ENCODE data around the gene ADCY4. TPM values are rescaled to one million over a fixed set of nuclear protein-coding genes. Genes with fewer than 3 reads are reported as not detected.

Gene ADCY4
- total and polyA plus RNA-seq, 3 donors from 2014 or later, result 10.0 to 23.1 (median 13.9) TPM

DNA sequence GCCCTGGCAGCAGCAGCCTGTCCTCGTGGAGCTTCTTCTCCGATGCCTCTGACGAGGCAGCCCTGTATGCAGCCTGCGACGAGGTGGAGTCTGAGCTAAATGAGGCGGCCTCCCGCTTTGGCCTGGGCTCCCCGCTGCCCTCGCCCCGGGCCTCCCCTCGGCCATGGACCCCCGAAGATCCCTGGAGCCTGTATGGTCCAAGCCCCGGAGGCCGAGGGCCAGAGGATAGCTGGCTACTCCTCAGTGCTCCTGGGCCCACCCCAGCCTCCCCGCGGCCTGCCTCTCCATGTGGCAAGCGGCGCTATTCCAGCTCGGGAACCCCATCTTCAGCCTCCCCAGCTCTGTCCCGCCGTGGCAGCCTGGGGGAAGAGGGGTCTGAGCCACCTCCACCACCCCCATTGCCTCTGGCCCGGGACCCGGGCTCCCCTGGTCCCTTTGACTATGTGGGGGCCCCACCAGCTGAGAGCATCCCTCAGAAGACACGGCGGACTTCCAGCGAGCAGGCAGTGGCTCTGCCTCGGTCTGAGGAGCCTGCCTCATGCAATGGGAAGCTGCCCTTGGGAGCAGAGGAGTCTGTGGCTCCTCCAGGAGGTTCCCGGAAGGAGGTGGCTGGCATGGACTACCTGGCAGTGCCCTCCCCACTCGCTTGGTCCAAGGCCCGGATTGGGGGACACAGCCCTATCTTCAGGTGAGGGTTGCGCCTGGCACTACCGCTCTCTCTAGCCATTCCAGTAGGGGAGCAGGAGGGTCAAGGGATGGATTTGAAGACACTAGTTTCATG lies 35.2 kb upstream of the ADCY4 start:
- Histone ChIP-seq H3K27ac (no peak overlapping the region), H3K9me3 (no peaks in the 10 kb centered on the region), H3K27me3 (no peaks in the 10 kb centered on the region), H3K36me3 (ENCODE audit: low read depth, missing control alignments) (no peaks in the 10 kb centered on the region), H3K4me3 (no peak overlapping the region), H3K4me1 (peaks cover 16% of the 10 kb centered on the region)
- intact Hi-C loops (cut with DNase I; ENCODE audit: low total_unique reads), result loop anchor here (5.0 kb wide), 1 partner anchor 62 kb away; no protein-coding TSS in a partner anchor
- WGBS, 2 donors, result 82 to 92% methylated on average over 10 to 31 of the region's 32 CpGs
- DNase-seq, result no peak
- no peak for TF ChIP-seq POLR2A (IDR thresholded peaks at IDR 0.05)
- no peak for TF ChIP-seq CTCF (IDR thresholded peaks at IDR 0.05)

- H3K36me3 ChIP-seq (ENCODE audit: low read depth, missing control alignments), result no peaks in the 10 kb centered on the region
- no peak overlapping the region for H3K4me3 ChIP-seq
- H3K4me1 ChIP-seq, result peaks cover 16% of the 10 kb centered on the region
- intact Hi-C loops (cut with DNase I; ENCODE audit: low total_unique reads), result loop anchor here (5.0 kb wide), 1 partner anchor 63 kb away; no protein-coding TSS in a partner anchor
- no peaks in the 10 kb centered on the region for H3K27me3 ChIP-seq
- DNase-seq, result no peak
- H3K9me3 ChIP-seq, result no peaks in the 10 kb centered on the region
- WGBS, 2 donors, result 46 to 71% methylated on average over 6 to 17 of the region's 20 CpGs
- TF ChIP-seq POLR2A (IDR thresholded peaks at IDR 0.05) (no peak), CTCF (IDR thresholded peaks at IDR 0.05) (no peak)
- peak overlapping the region in 1 of 2 donors; percentile 80 for H3K27ac ChIP-seq
Measured at GRCh38 chr14:24369463-24369862, 34.6 kb upstream of the ADCY4 start.

DNA sequence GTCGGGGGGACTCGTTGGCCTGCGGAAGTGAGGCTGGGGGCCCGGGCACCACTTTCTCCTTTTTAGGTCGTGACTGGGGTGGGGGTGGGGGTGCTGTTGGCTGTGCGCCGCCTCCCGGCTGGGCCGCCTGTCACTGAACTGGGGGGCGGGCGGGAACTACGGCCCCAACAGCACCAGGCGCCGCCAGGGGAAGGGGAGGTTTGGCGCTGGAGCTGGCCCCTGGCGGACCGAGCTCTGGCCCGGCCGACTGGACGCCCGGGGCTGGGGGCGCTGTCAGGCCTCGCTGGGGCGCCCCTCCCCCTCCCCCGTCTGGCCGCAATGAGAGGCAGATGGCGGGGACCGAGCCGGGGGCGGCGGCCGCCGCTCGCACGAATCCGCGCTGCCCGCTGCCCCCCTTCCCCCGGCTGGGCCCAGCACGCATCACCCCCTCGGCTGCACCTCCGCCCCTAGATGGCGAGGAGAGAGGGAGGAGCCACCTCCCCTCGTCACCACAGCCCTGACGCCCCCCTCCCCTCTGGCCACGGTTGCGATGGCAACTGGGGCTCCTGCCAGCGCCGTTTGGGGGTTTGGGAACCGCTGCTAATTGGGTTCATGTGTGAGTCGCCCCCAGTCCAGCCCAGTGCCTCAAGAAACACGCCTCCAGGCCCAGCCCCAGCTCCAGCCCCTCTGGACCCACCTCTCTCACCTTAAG lies 33.8 kb upstream of the ADCY4 start:
- H3K4me3 ChIP-seq, result peak overlapping the region; percentile 44 to 62
- WGBS, 2 donors, result 22% methylated on average over 32 of the region's 52 CpGs; no CpG with 5 or more reads in 1 of the 2 donors
- no peaks in the 10 kb centered on the region for H3K9me3 ChIP-seq
- peak; percentile 39 for DNase-seq
- peak overlapping the region; percentile 80 to 85 for H3K27ac ChIP-seq
- H3K27me3 ChIP-seq, result no peaks in the 10 kb centered on the region
- intact Hi-C loops (cut with DNase I; ENCODE audit: low total_unique reads), result loop anchor here (5.0 kb wide), 1 partner anchor 64 kb away; no protein-coding TSS in a partner anchor
- peaks cover 16% of the 10 kb centered on the region for H3K4me1 ChIP-seq
- H3K36me3 ChIP-seq (ENCODE audit: low read depth, missing control alignments), result no peaks in the 10 kb centered on the region
- TF ChIP-seq CTCF (IDR thresholded peaks at IDR 0.05) (no peak), POLR2A (IDR thresholded peaks at IDR 0.05) (no peak)

GRCh38 chr14:24368212-24368561 lies 33.3 kb upstream of the ADCY4 start:
- Histone ChIP-seq H3K4me3 (peak overlapping the region; percentile 44 to 62), H3K27me3 (no peaks in the 10 kb centered on the region), H3K36me3 (ENCODE audit: low read depth, missing control alignments) (no peaks in the 10 kb centered on the region), H3K27ac (peak overlapping the region; percentile 80 to 85), H3K4me1 (peaks cover 16% of the 10 kb centered on the region), H3K9me3 (no peaks in the 10 kb centered on the region)
- TF ChIP-seq POLR2A (IDR thresholded peaks at IDR 0.05), result no peak
- no peak for TF ChIP-seq CTCF (IDR thresholded peaks at IDR 0.05)
- intact Hi-C loops (cut with DNase I; ENCODE audit: low total_unique reads), result loop anchor here (5.0 kb wide), 1 partner anchor 64 kb away; no protein-coding TSS in a partner anchor
- no peak for DNase-seq
- 3 to 25% methylated on average over 15 of the region's 15 CpGs for WGBS, 2 donors

Data from testis (tissue), 3 donors.